Stomach smooth muscle (tissue), 2 donors: ENCODE results near the gene CCDC181.

Source experiments
- H3K27ac ChIP-seq: one replicate; pipeline ENCODE4 v1.7.0; 2013; ENCODE audit warnings: mild to moderate bottlenecking, low read length, inconsistent platforms
- H3K27me3 ChIP-seq, 2 donors: one replicate each; pipeline ENCODE4 v1.7.0; 2013; ENCODE audit warnings: low read length in 2 of 2; ENCODE audit not compliant: insufficient read depth in 2 of 2, control insufficient read depth in 1 of 2
- H3K36me3 ChIP-seq, 2 donors: one replicate each; pipeline ENCODE4 v1.7.0; 2013; ENCODE audit warnings: low read length in 2 of 2; ENCODE audit not compliant: control insufficient read depth in 2 of 2, insufficient read depth in 2 of 2
- H3K4me1 ChIP-seq: one replicate; pipeline ENCODE4 v1.7.0; 2013; ENCODE audit warnings: low read length; ENCODE audit not compliant: control insufficient read depth, insufficient read depth
- H3K4me3 ChIP-seq, 2 donors: one replicate each; pipeline ENCODE4 v1.7.0; 2013; ENCODE audit warnings: low read length in 2 of 2
- H3K9ac ChIP-seq, 2 donors: one replicate each; pipeline ENCODE4 v1.7.0; 2013; ENCODE audit warnings: low read length in 2 of 2, mild to moderate bottlenecking in 1 of 2
- H3K9me3 ChIP-seq, 2 donors: one replicate each; pipeline ENCODE4 v1.7.0; 2013; ENCODE audit warnings: low read length in 2 of 2; ENCODE audit not compliant: control insufficient read depth in 2 of 2
- donor health status: healthy.
- donor health status: Pancreatic carcinoma.

Gene CCDC181

DNA sequence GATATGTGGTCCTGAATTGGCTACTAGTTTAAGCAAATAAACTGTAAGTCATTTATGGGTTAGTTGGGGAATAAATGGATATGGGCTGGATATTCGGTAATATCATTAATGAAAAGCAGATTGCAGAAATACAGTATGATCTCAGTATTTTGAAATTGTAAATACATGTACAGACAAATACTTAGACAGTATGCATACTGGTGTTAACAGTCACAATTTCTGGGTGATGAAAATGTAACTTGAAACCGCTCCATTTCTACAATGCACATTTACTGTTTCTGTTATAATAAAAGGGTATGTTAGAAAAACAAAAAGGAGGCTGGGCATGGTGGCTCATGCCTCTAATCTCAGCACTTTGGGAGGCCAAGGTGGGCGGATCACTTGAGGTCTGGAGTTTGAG lies 31.3 kb downstream of the CCDC181 start:
- Histone ChIP-seq H3K27ac (no peak overlapping the region), H3K27me3 (no peaks in the 10 kb centered on the region), H3K9ac (no peak overlapping the region), H3K9me3 (no peaks in the 10 kb centered on the region), H3K36me3 (peaks cover 4 to 10% of the 10 kb centered on the region in 2 donors), H3K4me3 (no peak overlapping the region), H3K4me1 (no peaks in the 10 kb centered on the region)

DNA sequence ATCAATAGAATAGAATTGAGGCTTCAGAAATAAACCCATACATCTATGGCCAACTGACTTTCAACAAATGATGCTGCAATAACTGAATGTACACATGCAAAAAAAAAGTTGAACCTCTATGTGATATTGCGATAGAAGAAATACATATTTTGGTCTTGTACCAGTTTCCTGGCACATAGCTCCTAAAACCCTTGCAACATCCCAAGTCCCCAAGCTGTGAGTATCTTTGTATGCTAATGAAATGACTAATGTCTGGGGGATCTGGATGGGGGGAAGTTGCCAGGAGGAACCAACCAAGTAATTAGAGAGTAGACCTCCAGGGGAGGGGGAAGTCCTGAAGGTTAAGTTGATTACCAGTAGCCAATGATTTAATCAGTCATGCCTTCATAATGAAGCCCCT lies 34.9 kb downstream of the CCDC181 start:
- H3K27me3 ChIP-seq, result no peaks in the 10 kb centered on the region
- H3K27ac ChIP-seq, result no peak overlapping the region
- no peaks in the 10 kb centered on the region for H3K9me3 ChIP-seq
- H3K4me1 ChIP-seq, result no peaks in the 10 kb centered on the region
- H3K36me3 ChIP-seq, result peaks cover 9 to 20% of the 10 kb centered on the region in 2 donors
- no peak overlapping the region for H3K9ac ChIP-seq
- no peak overlapping the region for H3K4me3 ChIP-seq

DNA sequence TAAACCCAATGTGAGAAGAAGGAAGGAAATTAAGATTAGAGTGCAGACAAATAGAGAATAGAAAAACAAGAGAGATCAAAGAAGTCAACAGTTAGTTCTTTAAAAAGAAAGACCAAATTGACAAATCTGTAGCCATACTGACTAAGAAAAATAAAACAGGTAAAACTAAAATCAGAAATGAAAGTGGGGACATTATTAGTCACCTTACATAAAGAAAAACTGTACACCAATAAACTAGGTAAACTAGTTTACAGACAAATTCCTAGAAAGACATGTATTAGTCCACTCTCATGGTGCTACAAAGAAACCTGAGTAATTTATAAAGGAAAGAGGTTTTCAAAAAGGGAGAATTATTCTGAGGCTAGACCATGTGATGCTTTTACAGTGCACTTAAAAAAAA lies 37.0 kb downstream of the CCDC181 start:
- H3K27ac ChIP-seq, result no peak overlapping the region
- peaks cover 11 to 28% of the 10 kb centered on the region in 2 donors for H3K36me3 ChIP-seq
- no peak overlapping the region for H3K4me3 ChIP-seq

DNA sequence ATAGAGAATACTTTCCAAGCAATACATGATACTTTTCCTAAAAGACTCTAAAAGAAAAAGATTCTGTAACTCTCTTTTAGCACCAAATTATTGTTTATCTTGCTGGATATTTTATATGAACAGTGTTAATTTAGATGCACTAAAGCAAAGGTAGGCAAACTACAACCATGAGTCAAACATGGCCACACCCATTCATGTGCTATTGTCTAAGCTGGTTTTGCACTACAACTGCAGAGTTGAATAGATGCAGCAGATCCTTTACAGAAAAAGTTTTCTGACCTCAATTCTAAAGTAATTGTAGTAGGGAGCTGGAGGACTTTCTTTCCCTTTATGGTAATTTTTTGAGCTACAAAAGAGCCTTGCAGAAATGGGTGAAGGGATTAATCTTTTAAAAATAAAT lies 39.9 kb downstream of the CCDC181 start:
- Histone ChIP-seq H3K9me3 (no peaks in the 10 kb centered on the region), H3K9ac (no peak overlapping the region), H3K36me3 (peaks cover 13 to 45% of the 10 kb centered on the region in 2 donors), H3K27ac (no peak overlapping the region), H3K4me1 (no peaks in the 10 kb centered on the region), H3K4me3 (no peak overlapping the region), H3K27me3 (no peaks in the 10 kb centered on the region)

More for the DNA sequence above, 37.0 kb downstream of the CCDC181 start:
- Histone ChIP-seq H3K4me1 (no peaks in the 10 kb centered on the region), H3K9me3 (no peaks in the 10 kb centered on the region), H3K9ac (no peak overlapping the region), H3K27me3 (no peaks in the 10 kb centered on the region)

DNA sequence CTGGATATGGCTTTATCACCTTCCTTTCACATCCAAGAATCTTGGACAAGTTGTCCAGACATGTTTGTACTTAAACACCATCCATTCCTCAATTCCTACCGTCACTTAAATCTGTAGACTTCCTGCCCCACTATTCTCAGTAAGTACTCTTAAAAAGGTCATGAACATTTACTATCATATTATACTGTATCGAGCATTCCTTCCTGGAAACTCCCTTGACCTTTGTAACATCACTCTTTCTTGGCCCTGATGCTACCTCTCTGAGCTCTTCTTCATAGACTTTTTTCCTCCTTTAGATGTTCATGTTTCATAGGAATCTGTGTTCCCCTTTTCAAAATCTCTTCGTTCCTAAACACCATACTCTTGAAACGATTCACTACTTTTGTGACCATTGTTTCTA lies 43.8 kb downstream of the CCDC181 start:
- no peak overlapping the region for H3K9ac ChIP-seq
- no peak overlapping the region for H3K27ac ChIP-seq
- peaks cover 12 to 38% of the 10 kb centered on the region in 2 donors for H3K36me3 ChIP-seq
- no peaks in the 10 kb centered on the region for H3K4me1 ChIP-seq
- H3K27me3 ChIP-seq, result no peaks in the 10 kb centered on the region
- H3K9me3 ChIP-seq, result no peaks in the 10 kb centered on the region
- H3K4me3 ChIP-seq, result no peak overlapping the region

DNA sequence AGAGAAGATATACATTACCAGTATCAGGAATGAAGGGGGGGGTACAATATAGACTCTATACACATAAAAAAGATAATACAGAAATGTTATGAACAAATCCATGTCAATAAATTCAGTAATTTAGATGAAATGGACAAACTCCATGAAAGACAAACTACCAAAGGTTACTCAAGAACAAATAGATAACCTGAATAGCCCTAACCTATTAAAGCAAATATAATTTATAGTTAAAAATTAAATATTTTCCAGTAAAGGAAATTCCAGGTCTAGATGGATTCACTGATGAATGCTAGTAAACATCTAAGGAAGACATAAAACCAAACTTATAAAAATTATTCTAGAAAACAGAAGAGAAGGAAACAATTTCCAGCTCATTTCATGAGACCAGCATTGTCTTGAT lies 46.1 kb downstream of the CCDC181 start:
- Histone ChIP-seq H3K9ac (no peak overlapping the region), H3K9me3 (no peaks in the 10 kb centered on the region), H3K4me1 (no peaks in the 10 kb centered on the region), H3K27ac (no peak overlapping the region), H3K4me3 (no peak overlapping the region), H3K27me3 (no peaks in the 10 kb centered on the region), H3K36me3 (peaks cover 20 to 48% of the 10 kb centered on the region in 2 donors)

DNA sequence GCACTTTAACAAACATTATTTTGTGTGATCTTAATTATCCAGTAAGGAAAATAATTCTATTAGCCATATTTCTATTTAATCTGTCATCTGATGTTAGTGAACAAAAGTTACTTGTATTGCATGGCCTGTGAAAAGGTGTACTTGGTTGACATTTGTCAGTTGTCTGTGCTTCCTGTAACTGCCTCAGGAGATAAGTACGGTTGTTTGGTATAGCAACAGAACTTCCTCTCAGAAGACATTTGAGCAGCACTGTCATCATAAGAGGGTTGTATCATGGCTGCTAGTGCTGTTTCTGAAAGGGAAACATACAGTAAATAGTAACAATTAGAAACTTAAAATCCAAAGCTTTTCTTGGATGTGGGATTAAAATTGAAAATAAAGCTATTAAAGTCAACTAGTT lies 55.9 kb downstream of the CCDC181 start:
- no peak overlapping the region for H3K4me3 ChIP-seq
- peaks cover 4 to 14% of the 10 kb centered on the region in 2 donors for H3K36me3 ChIP-seq
- H3K4me1 ChIP-seq, result no peaks in the 10 kb centered on the region
- H3K27me3 ChIP-seq, result no peaks in the 10 kb centered on the region
- no peaks in the 10 kb centered on the region for H3K9me3 ChIP-seq
- no peak overlapping the region for H3K9ac ChIP-seq
- no peak overlapping the region for H3K27ac ChIP-seq

DNA sequence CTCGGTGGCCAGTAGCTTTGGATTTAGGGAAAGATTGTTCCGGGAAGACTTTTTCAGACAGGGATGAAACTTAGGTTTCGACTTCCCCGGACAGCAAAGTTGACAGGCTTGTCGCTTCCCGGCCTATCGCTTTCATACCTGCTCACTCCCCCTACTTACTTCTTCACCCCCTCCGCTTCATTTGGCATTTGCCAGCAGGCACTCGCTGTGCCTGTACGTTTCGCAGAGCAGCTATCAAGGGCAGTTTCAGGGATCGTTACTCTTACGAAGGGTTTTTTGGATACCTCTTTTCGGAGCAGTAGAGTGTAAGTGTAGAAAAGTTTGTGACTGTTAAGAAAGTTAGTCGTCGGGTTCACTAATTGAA lies 58.9 kb downstream of the CCDC181 start:
- peaks cover 4 to 13% of the 10 kb centered on the region in 2 donors for H3K36me3 ChIP-seq
- H3K9ac ChIP-seq, result peak overlapping the region; percentile 78 to 84
- peak overlapping the region; percentile 91 for H3K27ac ChIP-seq
- peak overlapping the region; percentile 90 to 94 for H3K4me3 ChIP-seq
- H3K4me1 ChIP-seq, result no peaks in the 10 kb centered on the region
- no peaks in the 10 kb centered on the region for H3K27me3 ChIP-seq
- H3K9me3 ChIP-seq, result no peaks in the 10 kb centered on the region

DNA sequence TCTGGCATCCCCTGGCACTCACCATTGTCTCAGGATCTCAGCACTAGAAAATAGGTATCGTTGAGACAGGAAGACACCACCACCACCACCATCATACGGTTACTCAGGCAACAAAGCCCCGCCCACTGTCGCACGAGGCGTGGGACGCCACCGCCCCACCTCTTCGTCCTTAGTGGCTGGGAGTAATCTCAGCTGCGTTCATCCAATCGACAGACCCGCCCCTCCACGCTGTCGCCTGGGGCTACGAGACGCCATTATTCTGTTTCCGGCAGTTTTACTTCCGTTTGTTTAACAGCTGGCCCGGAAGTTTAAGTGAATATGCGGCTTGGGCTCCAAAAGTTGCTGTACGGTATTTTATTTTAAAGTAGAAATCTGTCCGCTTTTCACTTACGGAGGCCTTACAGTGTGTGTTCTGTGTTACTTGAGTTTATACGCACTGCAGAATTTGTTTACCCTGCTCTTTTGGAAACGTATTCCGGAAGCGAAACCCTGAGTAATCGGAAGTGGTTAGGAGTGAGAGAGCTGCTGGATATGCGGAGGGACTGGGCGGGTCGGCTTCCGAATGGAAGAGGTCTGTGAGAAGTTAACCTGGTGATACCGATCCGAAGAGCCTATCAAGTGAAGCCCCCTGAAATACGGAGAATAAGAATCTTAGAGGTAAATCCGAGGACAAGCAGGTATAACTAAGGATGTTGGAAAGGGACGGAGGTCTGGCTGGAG lies 59.4 kb downstream of the CCDC181 start, which contains the start of the genes BLZF1 and NME7:
Gene BLZF1 (plus strand): TSS at position 510 of the 720 bp plus-strand sequence. CDS start 1,328 bp downstream, outside the sequence.
Gene NME7 (minus strand): TSS at position 112 of the 720 bp plus-strand sequence. CDS start 87 bp downstream, at position 25.
- Histone ChIP-seq H3K36me3 (peaks cover 4 to 10% of the 10 kb centered on the region in 2 donors), H3K4me3 (peak within 1 kb of the TSS; percentile 90 to 94), H3K4me1 (no peaks in the 10 kb centered on the region), H3K27ac (peak within 1 kb of the TSS; percentile 91), H3K27me3 (no peaks in the 10 kb centered on the region), H3K9ac (peak within 1 kb of the TSS; percentile 78 to 84), H3K9me3 (no peaks in the 10 kb centered on the region)

DNA sequence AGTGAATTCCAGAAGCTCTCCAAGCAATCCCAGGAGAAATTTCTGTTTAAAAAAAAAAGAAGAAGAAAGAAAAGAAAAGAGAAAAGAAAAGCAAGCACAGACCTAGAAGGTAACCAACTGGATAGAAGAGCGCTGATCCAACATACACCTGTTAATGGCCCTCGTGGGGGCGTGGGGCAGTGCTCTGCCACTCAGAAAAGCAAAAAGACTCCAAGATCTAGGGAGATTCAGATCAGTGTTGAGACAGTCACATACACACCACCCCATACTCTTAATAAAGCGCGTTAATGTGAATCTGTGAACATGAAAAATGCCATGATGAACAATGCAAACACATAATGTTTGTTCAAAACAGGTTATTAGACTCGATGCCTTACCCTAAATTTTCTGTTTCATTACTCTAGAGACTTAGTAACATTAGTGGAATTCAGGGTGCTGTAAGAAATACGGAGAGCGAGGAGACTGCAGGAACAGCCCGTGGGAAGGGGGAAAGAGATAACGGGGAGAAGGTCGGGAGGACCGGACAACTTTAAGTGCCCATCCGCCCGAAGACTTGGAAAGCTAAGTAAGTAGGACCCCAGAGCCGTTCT lies 60.1 kb downstream of the CCDC181 start:
- Histone ChIP-seq H3K27me3 (no peaks in the 10 kb centered on the region), H3K36me3 (peaks cover 6 to 10% of the 10 kb centered on the region in 2 donors), H3K9ac (peak overlapping the region; percentile 78 to 84), H3K27ac (peak overlapping the region; percentile 64), H3K9me3 (no peaks in the 10 kb centered on the region), H3K4me1 (no peaks in the 10 kb centered on the region), H3K4me3 (peak overlapping the region; percentile 90 to 94)

DNA sequence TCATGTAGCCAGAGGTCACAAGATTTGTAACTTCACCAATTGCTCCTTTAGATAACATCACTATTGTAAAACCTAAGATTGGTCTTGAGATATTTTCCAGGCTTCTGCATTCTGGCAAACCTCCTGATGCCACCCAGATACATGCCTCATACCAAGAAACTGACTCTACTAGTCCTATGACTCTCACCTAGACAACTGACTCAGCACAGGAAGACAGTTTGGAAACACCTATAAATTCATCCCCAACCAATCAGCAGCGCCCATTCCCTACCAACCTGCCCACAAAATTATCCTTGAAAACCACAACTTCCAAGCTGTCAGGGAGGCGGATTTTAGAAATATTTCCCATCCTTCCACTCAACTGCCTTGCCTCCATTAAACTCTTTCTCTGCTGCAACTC lies 62.3 kb downstream of the CCDC181 start:
- H3K27me3 ChIP-seq, result no peaks in the 10 kb centered on the region
- H3K27ac ChIP-seq, result no peak overlapping the region
- H3K4me3 ChIP-seq, result no peak overlapping the region
- no peaks in the 10 kb centered on the region for H3K9me3 ChIP-seq
- H3K36me3 ChIP-seq, result peaks cover 3 to 5% of the 10 kb centered on the region in 2 donors
- no peaks in the 10 kb centered on the region for H3K4me1 ChIP-seq
- no peak overlapping the region for H3K9ac ChIP-seq
